Measurements from ENCODE around the gene ANOS1. TPM values are rescaled to one million over a fixed set of nuclear protein-coding genes. Genes with fewer than 3 reads are reported as not detected.

Gene ANOS1
- total and polyA plus RNA-seq, 2 of the 8 experiments (the other 6 are each of a cell fraction or from before 2014, with no cell fraction given) = 34.4 to 59.0 TPM

GRCh38 chrX:8692871-8693270 lies 39.1 kb downstream of the ANOS1 start:
- Histone ChIP-seq H3K23ac (ENCODE audit: insufficient read length) (no peak overlapping the region), H3K4ac (replicated peaks; ENCODE audit: insufficient read length, low read depth, low read length) (no peak overlapping the region), H2BK5ac (ENCODE audit: low read depth, low read length) (no peak overlapping the region), H3K23me2 (ENCODE audit: low read depth, low read length) (no peaks in the 10 kb centered on the region), H4K8ac (ENCODE audit: extremely low read depth, insufficient read depth, low read length) (no peak overlapping the region), H3K79me2 (ENCODE audit: control insufficient read depth in 1 of 2, insufficient read depth in 2 of 2, low read length in 2 of 2) (peaks cover 0 to 8% of the 10 kb centered on the region in 2 experiments; a peak in 2 of 4 replicates), H2BK120ac (replicated peaks; ENCODE audit: low read depth, low read length) (no peak overlapping the region), H3K56ac (replicated peaks; ENCODE audit: insufficient read length, low read depth, low read length) (no peak overlapping the region), H2BK15ac (ENCODE audit: low read length) (no peak overlapping the region), H2BK20ac (ENCODE audit: low read length) (no peak overlapping the region), H3K4me2 (ENCODE audit: insufficient read depth in 1 of 2, low read depth in 2 of 2, low read length in 2 of 2) (no peak overlapping the region), H2AK5ac (ENCODE audit: low read depth, low read length) (no peak overlapping the region), H3K36me3 (ENCODE audit: control insufficient read depth in 2 of 4, insufficient read depth in 4 of 4, low read length in 3 of 4) (peaks cover 0 to 4% (median 0%) of the 10 kb centered on the region in 4 experiments; a peak in 1 of 8 replicates), H2AFZ (ENCODE audit: low read length) (no peak overlapping the region), H3K9me3 (ENCODE audit: insufficient read depth in 2 of 2, low read depth in 1 of 2, low read length in 1 of 2) (no peaks in the 10 kb centered on the region), H3K14ac (ENCODE audit: insufficient read length) (no peak overlapping the region), H3K4me3 (ENCODE audit: extremely low read depth in 1 of 4, insufficient read depth in 2 of 4, low read depth in 3 of 4, low read length in 4 of 4) (no peak overlapping the region), H3K4me1 (replicated peaks in 1 of 4; ENCODE audit: control insufficient read depth in 3 of 4, insufficient read depth in 4 of 4, low read length in 3 of 4) (peaks cover 0 to 7% (median 2%) of the 10 kb centered on the region in 4 experiments; a peak in 2 of 7 replicates), H4K5ac (ENCODE audit: insufficient read length, low read depth, low read length) (no peak overlapping the region), H3K9ac (replicated peaks in 1 of 4; ENCODE audit: extremely low read depth in 1 of 4, low read depth in 3 of 4, low read length in 3 of 4) (no peak overlapping the region), H4K91ac (replicated peaks; ENCODE audit: insufficient read length, low read length) (no peak overlapping the region), H3K18ac (ENCODE audit: extremely low read depth, low read length) (no peak overlapping the region), H3K79me1 (ENCODE audit: low read depth, low read length) (no peaks in the 10 kb centered on the region), H3K27me3 (replicated peaks in 1 of 4; ENCODE audit: control insufficient read depth in 3 of 4, extremely low read depth in 1 of 4, insufficient read depth in 3 of 4, low read length in 3 of 4) (no peaks in the 10 kb centered on the region), H2BK12ac (ENCODE audit: low read depth, low read length) (no peak overlapping the region), H3K27ac (ENCODE audit: low read depth, low read length) (no peak overlapping the region), H4K20me1 (replicated peaks in 1 of 2; ENCODE audit: control insufficient read depth in 1 of 2, insufficient read depth in 2 of 2, low read length in 2 of 2) (no peaks in the 10 kb centered on the region)
- no peak for TF ChIP-seq KDM5A (IDR thresholded peaks at IDR 0.05; ENCODE audit: low read length)
- no peak for TF ChIP-seq CTCF (IDR thresholded peaks at IDR 0.05; ENCODE audit: control extremely low read depth in 1 of 3, insufficient read depth in 1 of 3, low read depth in 1 of 3, low read length in 3 of 3)
- no peak for TF ChIP-seq TAF1 (IDR thresholded peaks at IDR 0.05; ENCODE audit: low read depth, low read length)
- CTCF ChIA-PET (ENCODE audit: partially characterized antibody) = no interaction called here
- POLR2A ChIA-PET (ENCODE audit: partially characterized antibody) = interaction anchor here (1.1 kb wide), 1 partner anchor 10 kb away, joined by 3 read pairs; no protein-coding TSS in a partner anchor
- DNase-seq (ENCODE audit: low read depth in 1 of 2, low spot score in 2 of 2) (no peak), FAIRE-seq (no peak)
- 100% methylated on average over 1 of the region's 1 CpG; no CpG with 5 or more reads in 1 of the 2 experiments for WGBS, 2 experiments (ENCODE audit: extremely low coverage in 1 of 2, insufficient coverage in 1 of 2, insufficient read length in 1 of 2, insufficient replicate concordance in 2 of 2, low coverage in 1 of 2, low lambda C conversion rate in 2 of 2, missing lambda C conversion rate in 1 of 2)
